NB4 (cell line): ENCODE measurements around the gene IGSF6.

ENCODE experiments used
- CTCF ChIP-seq: IDR thresholded peaks from one replicate; pipeline ENCODE4 v1.5.1; 2012; ENCODE audit warnings: low read depth, low read length
- MAX ChIP-seq: IDR thresholded peaks from 2 replicates; pipeline ENCODE4 v1.6.1; 2011; ENCODE audit warnings: low read depth, low read length
- POLR2A ChIP-seq: IDR thresholded peaks from 2 replicates; pipeline ENCODE4 v1.6.1; 2011; ENCODE audit warnings: mild to moderate bottlenecking; ENCODE audit not compliant: insufficient read length; ENCODE audit errors: extremely low read depth

- TF ChIP-seq CTCF (no peak), POLR2A (no peak), MAX (no peak)
Observed at GRCh38 chr16:21650521-21650920, 1.9 kb downstream of the IGSF6 start.
